ENCODE results near the gene ABHD6. TPM values are rescaled to one million over a fixed set of nuclear protein-coding genes. Genes with fewer than 3 reads are reported as not detected.

The ABHD6 gene
- total RNA-seq, 1 donor from 2014 or later: 3.9 TPM

- Mint-ChIP-seq H3K4me3 (ENCODE audit: unreplicated experiment) (no peak overlapping the region), H3K9me3 (ENCODE audit: unreplicated experiment) (no peaks in the 10 kb centered on the region), H3K27me3 (ENCODE audit: low read depth, unreplicated experiment) (peaks cover 11% of the 10 kb centered on the region), H3K4me1 (ENCODE audit: low read depth, unreplicated experiment) (peaks cover 5% of the 10 kb centered on the region), H3K36me3 (ENCODE audit: low read depth, unreplicated experiment) (no peaks in the 10 kb centered on the region), H3K27ac (ENCODE audit: unreplicated experiment) (no peak overlapping the region)
- Histone ChIP-seq H3K4me2 (ENCODE audit: low read length) (peak overlapping the region; percentile 45), H3K9ac (ENCODE audit: low read length) (no peak overlapping the region), H3K4me3 (ENCODE audit: insufficient read depth, low read depth, low read length) (no peak overlapping the region), H3K27me3 (ENCODE audit: insufficient read depth, low read length) (no peaks in the 10 kb centered on the region), H3K27ac (ENCODE audit: low read depth, low read length) (no peak overlapping the region), H3K36me3 (ENCODE audit: insufficient read depth, low read length) (no peaks in the 10 kb centered on the region), H3K4me1 (ENCODE audit: insufficient read depth, low read length) (no peaks in the 10 kb centered on the region), H4K20me1 (ENCODE audit: insufficient read depth, low read length) (peaks cover 10% of the 10 kb centered on the region), H3K79me2 (ENCODE audit: insufficient read depth, low read length) (no peaks in the 10 kb centered on the region), H3K9me3 (ENCODE audit: insufficient read depth, low read depth, low read length) (no peaks in the 10 kb centered on the region), H2AFZ (ENCODE audit: low read depth, low read length) (peak overlapping the region; percentile 9)
- FAIRE-seq: no peak
- DNase-seq (ENCODE audit: low read depth): no peak
- peak; percentile 26 for TF ChIP-seq CTCF (IDR thresholded peaks at IDR 0.05; ENCODE audit: insufficient read depth, low read depth, low read length)
- TF ChIP-seq EZH2 (IDR thresholded peaks at IDR 0.05; ENCODE audit: insufficient read depth, low read length): no peak
Measured at GRCh38 chr3:58249358-58250092, 11.9 kb downstream of the ABHD6 start.

- no peaks in the 10 kb centered on the region for H3K9me3 ChIP-seq (ENCODE audit: insufficient read depth, low read depth, low read length)
- H3K27ac ChIP-seq (ENCODE audit: low read depth, low read length): no peak overlapping the region
- H3K36me3 Mint-ChIP-seq (ENCODE audit: low read depth, unreplicated experiment): no peaks in the 10 kb centered on the region
- DNase-seq (ENCODE audit: low read depth): no peak
- H3K27me3 Mint-ChIP-seq (ENCODE audit: low read depth, unreplicated experiment): peaks cover 11% of the 10 kb centered on the region
- H3K4me1 Mint-ChIP-seq (ENCODE audit: low read depth, unreplicated experiment): peaks cover 5% of the 10 kb centered on the region
- no peak overlapping the region for H3K4me3 Mint-ChIP-seq (ENCODE audit: unreplicated experiment)
- no peak for FAIRE-seq
- TF ChIP-seq EZH2 (IDR thresholded peaks at IDR 0.05; ENCODE audit: insufficient read depth, low read length): no peak
- no peak for TF ChIP-seq CTCF (IDR thresholded peaks at IDR 0.05; ENCODE audit: insufficient read depth, low read depth, low read length)
- H3K27me3 ChIP-seq (ENCODE audit: insufficient read depth, low read length): no peaks in the 10 kb centered on the region
- no peak overlapping the region for H3K27ac Mint-ChIP-seq (ENCODE audit: unreplicated experiment)
- H3K4me2 ChIP-seq (ENCODE audit: low read length): no peak overlapping the region
- no peaks in the 10 kb centered on the region for H3K9me3 Mint-ChIP-seq (ENCODE audit: unreplicated experiment)
- no peaks in the 10 kb centered on the region for H3K4me1 ChIP-seq (ENCODE audit: insufficient read depth, low read length)
- H3K4me3 ChIP-seq (ENCODE audit: insufficient read depth, low read depth, low read length): no peak overlapping the region
- no peaks in the 10 kb centered on the region for H3K36me3 ChIP-seq (ENCODE audit: insufficient read depth, low read length)
- no peak overlapping the region for H2AFZ ChIP-seq (ENCODE audit: low read depth, low read length)
- H3K9ac ChIP-seq (ENCODE audit: low read length): no peak overlapping the region
- peaks cover 10% of the 10 kb centered on the region for H4K20me1 ChIP-seq (ENCODE audit: insufficient read depth, low read length)
- H3K79me2 ChIP-seq (ENCODE audit: insufficient read depth, low read length): no peaks in the 10 kb centered on the region
Measured at GRCh38 chr3:58250093-58250707, 12.6 kb downstream of the ABHD6 start.

GRCh38 chr3:58251631-58252035 lies 14.0 kb downstream of the ABHD6 start:
- no peak overlapping the region for H3K27ac ChIP-seq (ENCODE audit: low read depth, low read length)
- no peak overlapping the region for H3K9ac ChIP-seq (ENCODE audit: low read length)
- DNase-seq (ENCODE audit: low read depth): no peak
- no peak for TF ChIP-seq EZH2 (IDR thresholded peaks at IDR 0.05; ENCODE audit: insufficient read depth, low read length)
- TF ChIP-seq CTCF (IDR thresholded peaks at IDR 0.05; ENCODE audit: insufficient read depth, low read depth, low read length): no peak
- no peaks in the 10 kb centered on the region for H3K36me3 Mint-ChIP-seq (ENCODE audit: low read depth, unreplicated experiment)
- no peak overlapping the region for H3K4me3 ChIP-seq (ENCODE audit: insufficient read depth, low read depth, low read length)
- H3K9me3 ChIP-seq (ENCODE audit: insufficient read depth, low read depth, low read length): no peaks in the 10 kb centered on the region
- H3K27me3 ChIP-seq (ENCODE audit: insufficient read depth, low read length): no peaks in the 10 kb centered on the region
- no peak overlapping the region for H2AFZ ChIP-seq (ENCODE audit: low read depth, low read length)
- no peak overlapping the region for H3K4me3 Mint-ChIP-seq (ENCODE audit: unreplicated experiment)
- H3K36me3 ChIP-seq (ENCODE audit: insufficient read depth, low read length): no peaks in the 10 kb centered on the region
- no peak overlapping the region for H3K4me2 ChIP-seq (ENCODE audit: low read length)
- H3K4me1 ChIP-seq (ENCODE audit: insufficient read depth, low read length): no peaks in the 10 kb centered on the region
- H3K79me2 ChIP-seq (ENCODE audit: insufficient read depth, low read length): no peaks in the 10 kb centered on the region
- H3K27me3 Mint-ChIP-seq (ENCODE audit: low read depth, unreplicated experiment): peaks cover 5% of the 10 kb centered on the region
- peaks cover 10% of the 10 kb centered on the region for H4K20me1 ChIP-seq (ENCODE audit: insufficient read depth, low read length)
- H3K4me1 Mint-ChIP-seq (ENCODE audit: low read depth, unreplicated experiment): peaks cover 5% of the 10 kb centered on the region
- H3K27ac Mint-ChIP-seq (ENCODE audit: unreplicated experiment): no peak overlapping the region
- no peaks in the 10 kb centered on the region for H3K9me3 Mint-ChIP-seq (ENCODE audit: unreplicated experiment)
- no peak for FAIRE-seq
